Naive thymus-derived CD8-positive, alpha-beta T cell (primary cell): ENCODE results near the gene MAP3K7. TPM values are rescaled to one million over a fixed set of nuclear protein-coding genes. Genes with fewer than 3 reads are reported as not detected.

ENCODE experiments used
- ATAC-seq, 2 donors: fragments of 150-1000 bp; cut with Tn5 transposase in 1 of 2; sonication (Bioruptor Pico), chemical (Tn5 transposase) in 1 of 2; 1 replicate in 1 of 2; 2 replicates in 1 of 2; pipeline ENCODE4 v1.10.0; 2021; ENCODE audit warnings: mild to moderate bottlenecking in 2 of 2, moderate library complexity in 2 of 2
- POLR2A ChIA-PET: fragments of 350-600 bp; sonication (Branson Sonifier 250); formaldehyde crosslinking; loops from one replicate; lab custom pipeline; 2021; ENCODE audit warnings: antibody characterized with exemption; lab: Charles Lee
- DNase-seq, 10 donors: peaks; one replicate each; pipeline versions ENCODE4 v3.0.0 to v3.0.0-alpha.2; 2020 to 2022
- H3K27ac Mint-ChIP-seq, 10 donors: one replicate each; pipeline ENCODE4 v1.8.0; 2020 to 2022; ENCODE audit warnings: mild to moderate bottlenecking in 10 of 10, mixed read lengths in 10 of 10, moderate library complexity in 4 of 10, inconsistent platforms in 1 of 10
- H3K27me3 Mint-ChIP-seq, 5 donors: one replicate each; pipeline ENCODE4 v1.8.0; 2021 to 2022; ENCODE audit warnings: mixed read lengths in 5 of 5
- H3K36me3 Mint-ChIP-seq, 3 donors: one replicate each; pipeline ENCODE4 v1.8.0; 2020 to 2022; ENCODE audit warnings: mixed read lengths in 3 of 3, mild to moderate bottlenecking in 2 of 3, inconsistent platforms in 1 of 3
- H3K4me1 Mint-ChIP-seq, 4 donors: one replicate each; pipeline ENCODE4 v1.8.0; 2021 to 2022; ENCODE audit warnings: mixed read lengths in 4 of 4
- H3K4me3 Mint-ChIP-seq, 10 donors: one replicate each; pipeline ENCODE4 v1.8.0; 2020 to 2022; ENCODE audit warnings: mild to moderate bottlenecking in 10 of 10, mixed read lengths in 10 of 10, moderate library complexity in 6 of 10, inconsistent platforms in 1 of 10
- H3K9me3 Mint-ChIP-seq, 9 donors: one replicate each; pipeline ENCODE4 v1.8.0; 2020 to 2022; ENCODE audit warnings: mixed read lengths in 9 of 9, mild to moderate bottlenecking in 3 of 9, inconsistent platforms in 1 of 9, moderate library complexity in 1 of 9
- polyA plus RNA-seq, 3 donors: library from polyadenylated mRNA; unstranded; fragments of 300-500 nt; fragmentation: Illumina TruSeq; gene quantifications; one replicate each; pipeline ENCODE4 v1.2.3, GENCODE V29; 2021
- total RNA-seq, 8 experiments: library from RNA in 2 of 8; stranded (reverse) in 2 of 8; gene quantifications; one replicate each; pipeline ENCODE4 v1.2.3 and lab custom pipeline; 2021 to 2026

Gene MAP3K7
- total and polyA plus RNA-seq, 5 experiments from 2014 or later, result 12.9 to 29.3 (median 21.1) TPM

DNA sequence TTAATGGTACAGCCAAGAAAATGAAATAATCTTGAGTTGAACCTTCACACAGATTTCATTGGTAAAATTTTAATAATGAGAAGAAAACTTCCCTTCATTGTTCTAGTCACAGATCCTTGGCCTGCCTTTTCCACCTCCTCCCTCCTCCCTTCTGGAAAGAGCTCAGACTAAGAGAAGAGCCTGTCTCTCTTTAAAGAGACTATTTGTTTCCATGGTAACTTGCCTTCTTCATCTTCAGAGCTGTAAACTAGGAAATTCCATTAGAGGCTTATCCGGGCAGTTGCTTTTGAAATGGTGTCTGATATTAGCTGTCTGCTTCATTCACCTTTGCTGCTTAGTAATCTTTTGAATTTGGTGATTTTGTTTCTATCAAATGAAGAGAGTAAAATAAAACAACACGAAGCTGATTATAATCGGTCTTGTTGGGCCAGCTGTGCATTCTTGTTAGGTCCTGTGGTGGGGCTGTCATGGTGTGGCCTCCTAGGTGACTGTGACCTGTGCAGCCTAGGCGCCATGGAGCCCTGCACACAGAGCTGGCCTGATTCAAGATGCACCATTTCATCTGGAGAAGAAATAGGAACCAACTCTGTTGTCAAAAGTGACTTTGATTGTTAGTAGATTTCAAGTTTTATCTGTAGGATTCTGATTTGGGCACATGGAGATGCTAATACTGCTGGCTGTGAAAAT lies 96.7 kb downstream of the MAP3K7 start:
- ATAC-seq (no peak), DNase-seq (no peak)
- Mint-ChIP-seq H3K4me3 (no peak overlapping the region), H3K9me3 (peaks cover 0 to 12% (median 2%) of the 10 kb centered on the region in 9 donors), H3K4me1 (peaks cover 0 to 2% (median 0%) of the 10 kb centered on the region in 4 donors), H3K27ac (no peak overlapping the region), H3K36me3 (peaks cover 0 to 16% (median 0%) of the 10 kb centered on the region in 3 donors), H3K27me3 (peaks cover 13 to 23% (median 19%) of the 10 kb centered on the region in 5 donors)
- POLR2A ChIA-PET, result no interaction called here

- no peak for ATAC-seq
- H3K36me3 Mint-ChIP-seq, result peaks cover 0 to 16% (median 0%) of the 10 kb centered on the region in 3 donors
- POLR2A ChIA-PET, result no interaction called here
These were observed 98.1 kb downstream of the MAP3K7 start for GRCh38 chr6:90488816-90489215.

DNA sequence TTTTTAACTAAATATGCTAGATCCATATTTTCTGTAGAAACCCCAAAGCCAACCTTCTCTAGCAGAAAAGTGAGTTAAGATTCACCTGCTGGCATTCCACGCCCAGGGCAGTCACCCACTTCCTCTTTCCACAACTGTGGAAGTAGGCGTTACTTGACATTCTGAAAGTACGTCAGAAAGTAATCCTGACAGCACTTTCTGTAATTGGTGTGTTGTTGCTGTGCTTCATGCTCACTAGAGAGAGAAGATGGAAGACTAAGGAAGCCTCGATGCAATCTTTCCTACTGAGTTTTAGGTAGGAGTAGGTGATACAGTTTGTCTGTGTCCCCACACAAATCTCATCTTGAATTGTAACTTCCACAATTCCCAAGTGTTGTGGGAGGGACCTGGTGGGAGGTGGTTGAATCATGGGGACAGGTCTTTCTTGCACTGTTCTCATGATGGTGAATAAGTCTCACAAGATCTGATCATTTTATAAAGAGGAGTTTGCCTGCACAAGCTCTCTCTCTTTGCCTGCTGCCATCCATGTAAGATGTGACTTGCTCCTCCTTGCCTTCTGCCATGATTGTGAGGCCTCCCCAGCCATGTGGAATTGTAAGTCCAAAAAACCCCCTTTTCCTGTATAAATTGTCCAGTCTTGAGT lies 101.1 kb downstream of the MAP3K7 start:
- DNase-seq, result no peak
- no peak overlapping the region for H3K4me3 Mint-ChIP-seq
- H3K4me1 Mint-ChIP-seq, result no peaks in the 10 kb centered on the region
- peaks cover 0 to 16% (median 0%) of the 10 kb centered on the region in 3 donors for H3K36me3 Mint-ChIP-seq
- peaks cover 0 to 11% (median 6%) of the 10 kb centered on the region in 5 donors for H3K27me3 Mint-ChIP-seq
- POLR2A ChIA-PET, result no interaction called here
- peaks cover 0 to 12% (median 2%) of the 10 kb centered on the region in 9 donors for H3K9me3 Mint-ChIP-seq
- no peak overlapping the region for H3K27ac Mint-ChIP-seq
- no peak for ATAC-seq

More at GRCh38 chr6:90488816-90489215, 98.1 kb downstream of the MAP3K7 start:
- no peak overlapping the region for H3K4me3 Mint-ChIP-seq
- H3K9me3 Mint-ChIP-seq, result peaks cover 0 to 12% (median 2%) of the 10 kb centered on the region in 9 donors
- H3K4me1 Mint-ChIP-seq, result peaks cover 0 to 2% (median 0%) of the 10 kb centered on the region in 4 donors
- DNase-seq, result no peak
- no peak overlapping the region for H3K27ac Mint-ChIP-seq
- peaks cover 6 to 18% (median 18%) of the 10 kb centered on the region in 5 donors for H3K27me3 Mint-ChIP-seq

GRCh38 chr6:90484903-90485302 lies 102.0 kb downstream of the MAP3K7 start:
- DNase-seq, result no peak
- ATAC-seq, result no peak
- no peak overlapping the region for H3K27ac Mint-ChIP-seq
- peaks cover 0 to 16% (median 0%) of the 10 kb centered on the region in 3 donors for H3K36me3 Mint-ChIP-seq
- H3K27me3 Mint-ChIP-seq, result peaks cover 0 to 6% (median 4%) of the 10 kb centered on the region in 5 donors
- no peaks in the 10 kb centered on the region for H3K4me1 Mint-ChIP-seq
- H3K9me3 Mint-ChIP-seq, result peaks cover 0 to 12% (median 2%) of the 10 kb centered on the region in 9 donors
- POLR2A ChIA-PET, result no interaction called here
- H3K4me3 Mint-ChIP-seq, result no peak overlapping the region

DNA sequence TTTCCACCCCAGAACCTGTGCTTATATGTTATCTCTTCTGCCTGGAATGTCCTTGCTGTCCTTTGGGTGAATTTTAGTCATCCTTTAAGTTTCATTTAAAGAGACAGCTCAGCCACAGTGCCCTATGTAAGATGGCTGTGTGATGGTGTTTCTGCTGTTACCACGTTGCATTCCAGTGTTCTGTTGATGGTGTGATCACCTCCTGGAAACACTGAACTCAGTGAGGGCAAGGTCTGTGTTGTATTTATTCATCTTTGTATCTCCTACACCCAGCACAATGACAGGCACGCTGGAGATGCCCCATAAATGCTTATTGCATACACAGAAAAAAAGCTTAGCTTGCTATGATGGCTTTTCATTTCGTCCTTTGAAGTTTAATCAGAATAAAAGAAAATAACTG lies 102.5 kb downstream of the MAP3K7 start:
- Mint-ChIP-seq H3K9me3 (peaks cover 0 to 12% (median 2%) of the 10 kb centered on the region in 9 donors), H3K27me3 (peaks cover 0 to 5% (median 4%) of the 10 kb centered on the region in 5 donors), H3K4me1 (peaks cover 0 to 1% (median 1%) of the 10 kb centered on the region in 4 donors), H3K36me3 (peaks cover 0 to 16% (median 0%) of the 10 kb centered on the region in 3 donors), H3K4me3 (no peak overlapping the region), H3K27ac (no peak overlapping the region)
- ATAC-seq (no peak), DNase-seq (no peak)
- POLR2A ChIA-PET, result no interaction called here

DNA sequence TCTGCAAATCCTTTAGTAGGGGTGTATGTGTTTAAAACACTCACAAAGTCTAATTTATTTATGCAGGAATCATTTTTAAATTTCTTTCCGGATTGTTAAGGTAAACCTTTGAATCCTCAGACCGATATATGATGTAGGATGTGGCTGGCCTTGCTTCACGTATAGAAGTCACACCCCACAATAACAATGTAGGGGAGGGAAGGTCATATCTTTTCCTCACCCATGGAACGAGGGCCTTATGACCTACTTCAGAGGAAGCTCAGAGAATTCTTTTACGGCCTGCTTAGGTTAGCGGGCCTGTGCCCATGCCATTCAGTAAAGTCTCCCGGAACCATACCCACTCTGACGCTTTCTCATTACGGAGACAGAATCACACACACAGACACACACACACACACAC lies 102.9 kb downstream of the MAP3K7 start:
- Mint-ChIP-seq H3K27ac (no peak overlapping the region), H3K27me3 (peaks cover 0 to 3% (median 2%) of the 10 kb centered on the region in 5 donors), H3K9me3 (peaks cover 0 to 12% (median 2%) of the 10 kb centered on the region in 9 donors), H3K4me1 (peaks cover 4 to 6% (median 5%) of the 10 kb centered on the region in 4 donors), H3K36me3 (peaks cover 0 to 16% (median 0%) of the 10 kb centered on the region in 3 donors), H3K4me3 (no peak overlapping the region)
- DNase-seq (no peak), ATAC-seq (no peak)
- POLR2A ChIA-PET, result no interaction called here

DNA sequence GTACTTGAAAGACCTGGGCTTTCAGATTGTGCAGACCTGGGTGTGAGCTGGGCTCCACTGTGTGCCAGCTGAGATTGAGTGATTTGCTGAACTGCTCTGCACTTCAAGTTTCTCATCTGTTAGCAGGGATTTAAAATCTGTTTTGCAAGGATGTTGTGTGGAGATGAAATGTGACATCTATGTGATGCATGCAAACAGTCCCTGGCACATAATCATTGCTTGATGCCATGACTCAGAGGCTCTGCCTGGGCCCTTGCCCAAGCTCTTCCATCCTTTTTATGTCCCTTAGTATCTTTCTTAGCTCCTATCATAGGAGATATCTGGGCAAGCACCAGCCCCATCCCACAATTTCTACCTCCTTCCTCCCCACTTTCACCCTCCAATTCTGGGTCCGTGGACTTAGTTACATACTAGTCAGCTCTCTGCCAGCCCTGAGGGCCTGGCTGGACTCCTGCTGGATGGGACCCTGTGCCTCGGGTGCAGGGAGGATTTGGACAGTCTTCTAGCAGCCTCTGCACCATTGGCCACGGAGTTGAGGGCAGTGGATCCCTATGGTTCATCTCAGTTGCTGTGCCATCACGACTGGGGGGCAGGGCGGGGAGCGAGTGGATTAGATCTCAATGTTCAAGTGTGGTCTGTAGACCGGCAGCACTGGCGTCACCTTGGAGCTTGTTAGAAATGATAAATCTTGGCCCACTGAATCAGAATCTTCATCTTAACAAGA lies 103.6 kb downstream of the MAP3K7 start:
- DNase-seq (no peak), ATAC-seq (no peak)
- Mint-ChIP-seq H3K9me3 (peaks cover 0 to 12% (median 2%) of the 10 kb centered on the region in 9 donors), H3K4me1 (peaks cover 5 to 12% (median 9%) of the 10 kb centered on the region in 4 donors), H3K36me3 (peaks cover 0 to 16% (median 0%) of the 10 kb centered on the region in 3 donors), H3K27ac (no peak overlapping the region), H3K27me3 (peaks cover 0 to 1% (median 0%) of the 10 kb centered on the region in 5 donors), H3K4me3 (no peak overlapping the region)
- POLR2A ChIA-PET, result no interaction called here

DNA sequence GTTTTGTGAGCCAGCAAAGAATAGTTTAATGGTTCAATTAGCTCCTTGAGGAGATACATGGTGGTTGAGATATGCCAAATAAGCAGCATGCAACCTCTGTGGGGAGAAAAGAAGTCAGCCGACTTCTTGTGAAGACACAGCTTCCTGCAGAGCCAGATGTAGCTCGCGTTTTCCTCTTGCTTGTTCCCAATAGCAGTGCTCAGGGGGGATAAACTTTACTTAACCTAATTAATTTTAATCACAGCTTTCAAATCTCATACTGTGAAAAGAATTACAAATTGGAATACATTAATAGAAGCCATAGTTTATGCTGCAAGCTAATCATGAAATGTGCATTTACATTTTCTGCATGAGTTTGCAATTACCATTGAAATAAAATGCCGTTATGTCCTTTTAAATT lies 106.2 kb downstream of the MAP3K7 start:
- peaks cover 0 to 3% (median 0%) of the 10 kb centered on the region in 9 donors for H3K9me3 Mint-ChIP-seq
- H3K27me3 Mint-ChIP-seq, result no peaks in the 10 kb centered on the region
- H3K4me3 Mint-ChIP-seq, result no peak overlapping the region
- H3K27ac Mint-ChIP-seq, result no peak overlapping the region
- H3K36me3 Mint-ChIP-seq, result peaks cover 0 to 3% (median 0%) of the 10 kb centered on the region in 3 donors
- peaks cover 9 to 26% (median 13%) of the 10 kb centered on the region in 4 donors for H3K4me1 Mint-ChIP-seq
- POLR2A ChIA-PET, result no interaction called here
- DNase-seq, result no peak
- ATAC-seq, result no peak

DNA sequence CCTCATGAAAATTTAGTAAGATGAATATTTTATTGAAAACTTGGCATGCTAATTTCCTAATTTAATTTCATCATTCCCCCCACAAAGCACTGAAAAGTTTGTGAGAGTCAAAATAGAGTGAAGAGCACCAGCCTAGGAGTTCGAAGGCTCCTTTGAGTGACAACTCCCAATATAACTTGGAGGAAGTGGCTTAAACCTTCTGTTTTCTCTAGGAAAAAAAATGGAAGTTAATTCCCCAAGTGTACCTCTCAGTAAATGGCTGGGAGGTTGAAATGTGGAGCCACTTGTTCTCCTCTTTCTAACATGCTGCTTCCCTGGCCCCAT lies 107.3 kb downstream of the MAP3K7 start:
- peaks cover 9 to 35% (median 13%) of the 10 kb centered on the region in 4 donors for H3K4me1 Mint-ChIP-seq
- no peak overlapping the region for H3K4me3 Mint-ChIP-seq
- H3K9me3 Mint-ChIP-seq, result no peaks in the 10 kb centered on the region
- H3K36me3 Mint-ChIP-seq, result no peaks in the 10 kb centered on the region
- POLR2A ChIA-PET, result interaction anchor here (0.9 to 2.0 kb wide), 6 partner anchors 54 to 660 kb away, joined by 3 to 8 read pairs (median 6); partner anchors contain the start of genes BACH2, CASP8AP2 and MDN1
- DNase-seq (no peak), ATAC-seq (peak; percentile 2 to 3)
- no peaks in the 10 kb centered on the region for H3K27me3 Mint-ChIP-seq
- peak overlapping the region in 4 of 10 donors; percentile 0 to 89 (median 71) for H3K27ac Mint-ChIP-seq

- Mint-ChIP-seq H3K27me3 (no peaks in the 10 kb centered on the region), H3K36me3 (no peaks in the 10 kb centered on the region), H3K4me3 (peak overlapping the region in 8 of 10 donors; percentile 0 to 62 (median 39)), H3K9me3 (no peaks in the 10 kb centered on the region), H3K4me1 (peaks cover 10 to 41% (median 16%) of the 10 kb centered on the region in 4 donors), H3K27ac (peak overlapping the region in 9 of 10 donors; percentile 0 to 89 (median 58))
- POLR2A ChIA-PET, result interaction anchor here (0.6 to 2.0 kb wide), 9 partner anchors 24 to 660 kb away, joined by 3 to 8 read pairs (median 5); partner anchors contain the start of genes BACH2, CASP8AP2 and MDN1
- ATAC-seq (peak; percentile 99 to 100), DNase-seq (peak; percentile 54 to 90 (median 80))
These were observed 107.9 kb downstream of the MAP3K7 start for GRCh38 chr6:90478789-90479602.

DNA sequence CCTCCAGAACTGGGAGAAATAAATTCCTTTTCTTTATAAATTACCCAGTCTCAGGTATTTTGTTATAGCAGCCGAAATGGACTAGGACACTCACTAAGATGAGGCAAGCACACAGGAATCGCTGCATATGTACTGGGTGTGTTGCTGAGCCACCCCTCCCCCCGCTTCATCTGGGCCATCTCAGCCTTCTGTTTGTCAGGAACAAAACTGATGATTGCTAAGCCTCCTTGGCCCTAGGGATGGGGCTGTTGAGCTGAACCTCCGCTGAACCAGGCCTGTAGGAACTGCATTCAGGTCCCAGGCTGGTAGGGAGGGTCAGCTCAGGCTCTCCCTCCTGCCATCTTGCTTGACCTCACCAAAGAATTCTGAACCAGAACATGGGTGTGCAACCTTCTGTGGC lies 108.6 kb downstream of the MAP3K7 start:
- POLR2A ChIA-PET, result interaction anchor here (1.3 to 2.0 kb wide), 4 partner anchors 85 to 659 kb away, joined by 3 to 8 read pairs (median 7); partner anchors contain the start of genes BACH2 and MDN1
- Mint-ChIP-seq H3K9me3 (no peaks in the 10 kb centered on the region), H3K27me3 (no peaks in the 10 kb centered on the region), H3K4me1 (peaks cover 13 to 48% (median 23%) of the 10 kb centered on the region in 4 donors), H3K36me3 (no peaks in the 10 kb centered on the region), H3K27ac (no peak overlapping the region), H3K4me3 (no peak overlapping the region)
- DNase-seq, result no peak
- no peak for ATAC-seq
